IMR-90 (cell line): Measurements from ENCODE around the gene OR52N2. TPM values are rescaled to one million over a fixed set of nuclear protein-coding genes. Genes with fewer than 3 reads are reported as not detected.
A peak's percentile ranks its signal among the peaks of the same experiment; 100 is the strongest.

ENCODE experiments used
- ATAC-seq: fragments of 200-7000 bp; cut with Tn5 transposase; 2 replicates; pipeline ENCODE4 v1.9.1; 2020; ENCODE audit warnings: low read depth, mild to moderate bottlenecking, moderate library complexity
- BruUV-seq: library from RNA; stranded (reverse); fragments of 400-500 nt; replicated peaks from 2 replicates; lab custom pipeline; 2021; lab: Mats Ljungman, UMichigan
- CTCF ChIA-PET: fragments of 300-600 bp; formaldehyde crosslinking; extraction: SDS; loops from one replicate; lab custom pipeline; 2021; ENCODE audit warnings: antibody characterized with exemption; lab: Yijun Ruan, JAX
- POLR2A ChIA-PET: fragments of 300-600 bp; sonication (Branson Sonifier 250); formaldehyde crosslinking; loops from one replicate; lab custom pipeline; 2022; ENCODE audit warnings: antibody characterized with exemption; ENCODE audit not compliant: unreplicated experiment; lab: Charles Lee
- DNase-seq: peaks from one replicate; pipeline ENCODE4 v3.0.0; 2013
- H2AFZ ChIP-seq: replicated peaks from 2 replicates; pipeline ENCODE3; 2013; ENCODE audit warnings: low read length, mild to moderate bottlenecking; ENCODE audit not compliant: poor library complexity
- H2AK5ac ChIP-seq: 2 replicates; pipeline ENCODE4 v1.6.1; 2013; ENCODE audit warnings: low read depth, low read length, inconsistent platforms
- H2AK9ac ChIP-seq: replicated peaks from 2 replicates; pipeline ENCODE3; 2013; ENCODE audit warnings: mild to moderate bottlenecking, low read depth, low read length, moderate library complexity; ENCODE audit not compliant: poor library complexity
- H2BK120ac ChIP-seq: 2 replicates; pipeline ENCODE4 v1.6.1; 2013; ENCODE audit warnings: low read depth, low read length, inconsistent platforms
- H2BK15ac ChIP-seq: 3 replicates; pipeline ENCODE4 v1.6.1; 2013; ENCODE audit warnings: low read depth, low read length, inconsistent platforms
- H2BK20ac ChIP-seq: 2 replicates; pipeline ENCODE4 v1.6.1; 2013; ENCODE audit warnings: low read depth, mild to moderate bottlenecking, inconsistent platforms, low read length, moderate library complexity
- H2BK5ac ChIP-seq: 2 replicates; pipeline ENCODE4 v1.6.1; 2013; ENCODE audit warnings: mild to moderate bottlenecking, low read depth, low read length, inconsistent platforms; ENCODE audit not compliant: poor library complexity, severe bottlenecking
- H3K14ac ChIP-seq: replicated peaks from 2 replicates; pipeline ENCODE4 v1.6.1; 2013; ENCODE audit warnings: low read depth, low read length, inconsistent platforms
- H3K18ac ChIP-seq: 2 replicates; pipeline ENCODE4 v1.6.1; 2013; ENCODE audit warnings: low read depth, low read length, control low read depth
- H3K23ac ChIP-seq: 2 replicates; pipeline ENCODE4 v1.6.1; 2013; ENCODE audit warnings: low read depth, low read length, inconsistent platforms
- H3K27ac ChIP-seq: 2 replicates; pipeline ENCODE4 v1.5.1; 2013; ENCODE audit warnings: mild to moderate bottlenecking, control low read depth, low read length; ENCODE audit not compliant: insufficient read depth
- H3K27me3 ChIP-seq: 2 replicates; pipeline ENCODE4 v1.6.1; 2013; ENCODE audit warnings: low read length; ENCODE audit not compliant: control insufficient read depth, insufficient read depth
- H3K36me3 ChIP-seq: 2 replicates; pipeline ENCODE4 v1.6.1; 2013; ENCODE audit warnings: low read length, mixed read lengths; ENCODE audit not compliant: control insufficient read depth, insufficient read depth
- H3K4ac ChIP-seq: 2 replicates; pipeline ENCODE4 v1.6.1; 2013; ENCODE audit warnings: low read depth, low read length, inconsistent platforms
- H3K4me1 ChIP-seq: 2 replicates; pipeline ENCODE4 v1.6.1; 2013; ENCODE audit warnings: low read length, mixed read lengths; ENCODE audit not compliant: control insufficient read depth, insufficient read depth
- H3K4me2 ChIP-seq: 2 replicates; pipeline ENCODE4 v1.6.1; 2013; ENCODE audit warnings: low read depth, mild to moderate bottlenecking, control low read depth, low read length, moderate library complexity
- H3K4me3 ChIP-seq: 2 replicates; pipeline ENCODE4 v1.5.1; 2013; ENCODE audit warnings: low read depth, mild to moderate bottlenecking, control low read depth, low read length, moderate library complexity; ENCODE audit not compliant: insufficient read depth
- H3K56ac ChIP-seq: 2 replicates; pipeline ENCODE4 v1.6.1; 2013; ENCODE audit warnings: low read length, inconsistent platforms; ENCODE audit not compliant: insufficient read depth; ENCODE audit errors: extremely low read depth
- H3K79me1 ChIP-seq, 2 experiments: 2 replicates each; pipeline ENCODE4 v1.6.1; 2013; ENCODE audit warnings: low read length in 2 of 2, inconsistent platforms in 1 of 2, low read depth in 1 of 2
- H3K9ac ChIP-seq: 2 replicates; pipeline ENCODE4 v1.6.1; 2013; ENCODE audit warnings: low read depth, low read length, control low read depth
- H3K9me1 ChIP-seq: 2 replicates; pipeline ENCODE4 v1.6.1; 2013; ENCODE audit warnings: low read length, inconsistent platforms; ENCODE audit not compliant: insufficient read depth
- H3K9me3 ChIP-seq: 2 replicates; pipeline ENCODE4 v1.6.1; 2013; ENCODE audit warnings: low read length; ENCODE audit not compliant: control insufficient read depth, insufficient read depth
- H4K20me1 ChIP-seq: 2 replicates; pipeline ENCODE4 v1.6.1; 2013; ENCODE audit warnings: low read length, inconsistent platforms; ENCODE audit not compliant: insufficient read depth
- H4K5ac ChIP-seq: 2 replicates; pipeline ENCODE4 v1.6.1; 2013; ENCODE audit warnings: mild to moderate bottlenecking, low read depth, low read length, control low read depth
- H4K8ac ChIP-seq, 2 experiments: 2 replicates each; pipeline ENCODE4 v1.6.1; 2013; ENCODE audit warnings: low read depth in 2 of 2, low read length in 2 of 2, control low read depth in 1 of 2, inconsistent platforms in 1 of 2
- H4K91ac ChIP-seq: 2 replicates; pipeline ENCODE4 v1.6.1; 2013; ENCODE audit warnings: low read depth, low read length, inconsistent platforms; ENCODE audit not compliant: insufficient read depth
- BHLHE40 ChIP-seq: fragments of 150-350 bp; IDR thresholded peaks from 2 replicates; pipeline ENCODE4 v1.6.1; 2016; ENCODE audit warnings: mild to moderate bottlenecking, low read depth, low read length
- CEBPB ChIP-seq: IDR thresholded peaks from 2 replicates; pipeline ENCODE4 v1.6.1; 2012; ENCODE audit warnings: low read depth, low read length, improper control_type of control experiment
- CHD1 ChIP-seq: IDR thresholded peaks from 2 replicates; pipeline ENCODE4 v1.6.1; 2012; ENCODE audit warnings: low read depth, low read length, improper control_type of control experiment
- FOS ChIP-seq: fragments of 150-350 bp; IDR thresholded peaks from 2 replicates; pipeline ENCODE4 v1.6.1; 2016; ENCODE audit warnings: low read depth, low read length
- MAFK ChIP-seq: IDR thresholded peaks from 2 replicates; pipeline ENCODE4 v1.6.1; 2012; ENCODE audit warnings: low read depth, low read length, improper control_type of control experiment
- MAZ ChIP-seq: IDR thresholded peaks from 2 replicates; pipeline ENCODE4 v1.6.1; 2012; ENCODE audit warnings: low read depth, mild to moderate bottlenecking, low read length, improper control_type of control experiment, moderate library complexity, borderline replicate concordance
- MXI1 ChIP-seq: IDR thresholded peaks from 2 replicates; pipeline ENCODE4 v1.6.1; 2012; ENCODE audit warnings: low read depth, mild to moderate bottlenecking, low read length, moderate library complexity, borderline replicate concordance
- NFE2L2 ChIP-seq: fragments of 150-350 bp; IDR thresholded peaks from 2 replicates; pipeline ENCODE4 v1.6.1; 2016; ENCODE audit warnings: low read depth, mild to moderate bottlenecking, low read length
- POLR2A ChIP-seq: IDR thresholded peaks from 2 replicates; pipeline ENCODE4 v1.6.1; 2012; ENCODE audit warnings: mild to moderate bottlenecking, low read depth, low read length
- RAD21 ChIP-seq: IDR thresholded peaks from 2 replicates; pipeline ENCODE4 v1.6.1; 2012; ENCODE audit warnings: low read length, improper control_type of control experiment
- RCOR1 ChIP-seq: IDR thresholded peaks from 2 replicates; pipeline ENCODE4 v1.6.1; 2012; ENCODE audit warnings: mild to moderate bottlenecking, low read length, improper control_type of control experiment; ENCODE audit not compliant: insufficient replicate concordance
- RFX5 ChIP-seq: IDR thresholded peaks from 2 replicates; pipeline ENCODE4 v1.8.0; 2012; ENCODE audit warnings: low read depth, mild to moderate bottlenecking, low read length, moderate library complexity
- SMC3 ChIP-seq: fragments of 150-350 bp; IDR thresholded peaks from 2 replicates; pipeline ENCODE4 v1.6.1; 2016; ENCODE audit warnings: low read depth, mild to moderate bottlenecking, antibody characterized with exemption, low read length, moderate library complexity
- USF2 ChIP-seq: fragments of 150-350 bp; IDR thresholded peaks from 2 replicates; pipeline ENCODE4 v1.6.1; 2017; ENCODE audit warnings: mild to moderate bottlenecking, antibody characterized with exemption, low read length, low read depth
- WGBS, 2 experiments: methylation state at CpG; one replicate each; pipeline versions ENCODE4 v1.1.5 to v1.1.7; 2013; ENCODE audit warnings: missing lambda C conversion rate in 2 of 2; ENCODE audit not compliant: insufficient read length in 1 of 2; ENCODE audit errors: extremely low coverage in 2 of 2; 5-methylcytosine and 5-hydroxymethylcytosine counted together
- dilution Hi-C: fragments of 300-500 bp; cut with HindIII; formaldehyde crosslinking; loops from one replicate; pipeline ENCODE4 v1.14.3; 2018; ENCODE audit warnings: low sequenced_read_pairs; ENCODE audit not compliant: unreplicated experiment
- in situ Hi-C: fragments of 300-500 bp; cut with MboI; formaldehyde crosslinking; loops from 3 replicates; pipeline ENCODE4 v1.14.3; 2019; ENCODE audit warnings: low sequenced_read_pairs, inconsistent platforms, mixed read lengths
- intact Hi-C: fragments of 100-400 bp; cut with micrococcal nuclease; formaldehyde crosslinking; loops from 2 replicates; pipeline ENCODE4 v1.10.0; 2022
- polyA plus RNA-seq, 3 experiments: library from polyadenylated mRNA; depleted of rRNA; stranded (reverse); fragments of >200 nt; gene quantifications; 2 replicates each; pipeline ENCODE4 v1.2.3, GENCODE V29; 2012; ENCODE audit warnings: low replicate concordance in 1 of 3
- total RNA-seq: library from RNA; depleted of rRNA; stranded (reverse); fragments of >200 nt; gene quantifications from 2 replicates; pipeline ENCODE4 v1.2.3, GENCODE V29; 2012
- TF ChIP-seq, protein P1 (sequence below): fragments of 150-350 bp; IDR thresholded peaks from 2 replicates; pipeline ENCODE4 v1.6.1; 2016; ENCODE audit warnings: low read depth, mild to moderate bottlenecking, low read length, moderate library complexity, borderline replicate concordance
- TF ChIP-seq, protein P2 (sequence below): conservative IDR thresholded peaks from 2 replicates; pipeline ENCODE4 v1.5.1; 2012; ENCODE audit warnings: mild to moderate bottlenecking, low read depth, low read length, improper control_type of control experiment

Gene OR52N2
- total and polyA plus RNA-seq, 2 of the 4 experiments (the other 2 are of a cell fraction), result not detected

DNA sequence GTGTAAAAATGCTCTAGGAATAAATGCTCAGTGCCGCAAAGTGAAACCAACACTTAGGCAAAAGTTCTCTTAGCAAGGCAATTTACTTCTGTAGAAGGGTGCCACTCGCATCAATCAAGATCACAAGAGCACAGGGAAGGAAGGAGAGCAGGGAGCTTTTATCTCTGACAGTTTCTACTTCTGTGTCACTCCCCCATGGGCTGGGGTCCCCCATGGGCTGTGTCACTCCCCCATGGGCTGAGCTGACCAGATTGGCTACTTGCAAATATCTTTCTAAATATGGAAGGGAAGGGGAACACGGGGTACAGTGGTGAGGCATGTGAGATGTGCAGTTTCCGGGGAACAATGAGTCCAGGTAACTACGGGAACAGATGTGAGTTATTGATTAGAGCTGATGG, 397 bp downstream of the OR52N2 start:
- DNase-seq, result no peak
- intact Hi-C loops (loop anchor here (2.0 to 10.0 kb wide), 5 partner anchors 124 to 1624 kb away; partner anchors contain the start of gene TRIM5), dilution Hi-C loops (no loop called here), in situ Hi-C loops (no loop called here)
- WGBS, 2 experiments, result 58% methylated on average over 3 of the region's 5 CpGs; no CpG with 5 or more reads in 1 of the 2 experiments
- no TSS peak for BruUV-seq
- ATAC-seq, result no peak; the same call in 1 of the 2 replicates
- peak overlapping the region; percentile 89 for H2AFZ ChIP-seq
- no peaks in the 10 kb centered on the region for H3K36me3 ChIP-seq
- H3K4me1 ChIP-seq, result no peaks in the 10 kb centered on the region
- H2BK5ac ChIP-seq, result no peak overlapping the region
- ChIA-PET POLR2A (no interaction called here), CTCF (interaction anchor here (0.5 to 1.9 kb wide), 2 partner anchors 13 to 333 kb away, joined by 5 to 8 read pairs; no protein-coding TSS in a partner anchor)
- H2BK20ac ChIP-seq, result no peak overlapping the region
- H3K4me3 ChIP-seq, result peak overlapping the region; percentile 45
- no peak overlapping the region for H2AK9ac ChIP-seq
- H3K4me2 ChIP-seq, result peak overlapping the region; percentile 90
- no peak overlapping the region for H4K91ac ChIP-seq
- H3K56ac ChIP-seq, result no peak overlapping the region
- H2AK5ac ChIP-seq, result no peak overlapping the region
- H3K23ac ChIP-seq, result no peak overlapping the region
- H3K18ac ChIP-seq, result no peak overlapping the region
- H3K14ac ChIP-seq, result no peak overlapping the region
- no peak overlapping the region for H3K27ac ChIP-seq
- H2BK15ac ChIP-seq, result no peak overlapping the region
- H4K5ac ChIP-seq, result no peak overlapping the region
- no peaks in the 10 kb centered on the region for H3K9me3 ChIP-seq
- no peaks in the 10 kb centered on the region for H4K20me1 ChIP-seq
- no peak overlapping the region for H3K4ac ChIP-seq
- no peaks in the 10 kb centered on the region for H3K9me1 ChIP-seq
- H4K8ac ChIP-seq, result no peak overlapping the region
- H3K9ac ChIP-seq, result no peak overlapping the region
- TF ChIP-seq MXI1, result no peak
- TF ChIP-seq NFE2L2, result no peak
- TF ChIP-seq RCOR1, result no peak
- no peak for TF ChIP-seq RFX5
- TF ChIP-seq MAFK, result no peak
- TF ChIP-seq, protein P1, sequence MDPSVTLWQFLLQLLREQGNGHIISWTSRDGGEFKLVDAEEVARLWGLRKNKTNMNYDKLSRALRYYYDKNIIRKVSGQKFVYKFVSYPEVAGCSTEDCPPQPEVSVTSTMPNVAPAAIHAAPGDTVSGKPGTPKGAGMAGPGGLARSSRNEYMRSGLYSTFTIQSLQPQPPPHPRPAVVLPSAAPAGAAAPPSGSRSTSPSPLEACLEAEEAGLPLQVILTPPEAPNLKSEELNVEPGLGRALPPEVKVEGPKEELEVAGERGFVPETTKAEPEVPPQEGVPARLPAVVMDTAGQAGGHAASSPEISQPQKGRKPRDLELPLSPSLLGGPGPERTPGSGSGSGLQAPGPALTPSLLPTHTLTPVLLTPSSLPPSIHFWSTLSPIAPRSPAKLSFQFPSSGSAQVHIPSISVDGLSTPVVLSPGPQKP, result no peak
- no peak for TF ChIP-seq MAZ
- TF ChIP-seq FOS, result no peak
- TF ChIP-seq POLR2A, result no peak
- TF ChIP-seq CEBPB, result no peak
- TF ChIP-seq USF2, result no peak
- TF ChIP-seq, protein P2, sequence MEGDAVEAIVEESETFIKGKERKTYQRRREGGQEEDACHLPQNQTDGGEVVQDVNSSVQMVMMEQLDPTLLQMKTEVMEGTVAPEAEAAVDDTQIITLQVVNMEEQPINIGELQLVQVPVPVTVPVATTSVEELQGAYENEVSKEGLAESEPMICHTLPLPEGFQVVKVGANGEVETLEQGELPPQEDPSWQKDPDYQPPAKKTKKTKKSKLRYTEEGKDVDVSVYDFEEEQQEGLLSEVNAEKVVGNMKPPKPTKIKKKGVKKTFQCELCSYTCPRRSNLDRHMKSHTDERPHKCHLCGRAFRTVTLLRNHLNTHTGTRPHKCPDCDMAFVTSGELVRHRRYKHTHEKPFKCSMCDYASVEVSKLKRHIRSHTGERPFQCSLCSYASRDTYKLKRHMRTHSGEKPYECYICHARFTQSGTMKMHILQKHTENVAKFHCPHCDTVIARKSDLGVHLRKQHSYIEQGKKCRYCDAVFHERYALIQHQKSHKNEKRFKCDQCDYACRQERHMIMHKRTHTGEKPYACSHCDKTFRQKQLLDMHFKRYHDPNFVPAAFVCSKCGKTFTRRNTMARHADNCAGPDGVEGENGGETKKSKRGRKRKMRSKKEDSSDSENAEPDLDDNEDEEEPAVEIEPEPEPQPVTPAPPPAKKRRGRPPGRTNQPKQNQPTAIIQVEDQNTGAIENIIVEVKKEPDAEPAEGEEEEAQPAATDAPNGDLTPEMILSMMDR, result no peak
- no peak for TF ChIP-seq RAD21
- no peak for TF ChIP-seq SMC3
- no peak for TF ChIP-seq CHD1
- no peak for TF ChIP-seq BHLHE40
- no peaks in the 10 kb centered on the region for H3K79me1 ChIP-seq
- H3K27me3 ChIP-seq, result peaks cover 7% of the 10 kb centered on the region
- H2BK120ac ChIP-seq, result no peak overlapping the region
